RPMI7951 (cell line): ENCODE data around the gene MFAP4. TPM values are rescaled to one million over a fixed set of nuclear protein-coding genes. Genes with fewer than 3 reads are reported as not detected.
"Not testable (repeated sequence)": the region's sequence is repeated elsewhere in the genome, so short reads cannot be mapped to it uniquely, and the experiment has no call there.

Experiments used
- DNase-seq: peaks from one replicate; pipeline ENCODE4 v3.0.0-alpha.2; 2012; ENCODE audit warnings: low read depth
- total RNA-seq: library from RNA; depleted of rRNA; stranded (reverse); fragments of >200 nt; shearing (Covaris generic); gene quantifications from 2 replicates; pipeline ENCODE4 v1.2.3, GENCODE V29; 2014

Gene MFAP4
- total RNA-seq, 1 experiment from 2014 or later = 5.2 TPM

- DNase-seq = peak; percentile 93
These were observed 16.5 kb downstream of the MFAP4 start for GRCh38 chr17:19370493-19370960.

GRCh38 chr17:19369846-19370492, 17.0 kb downstream of the MFAP4 start:
- DNase-seq = no peak

- DNase-seq = no peak
These were observed 17.7 kb downstream of the MFAP4 start for GRCh38 chr17:19369107-19369778.

GRCh38 chr17:19368229-19368628, 18.8 kb downstream of the MFAP4 start:
- no peak for DNase-seq

- no peak for DNase-seq
These were observed 20.4 kb downstream of the MFAP4 start for GRCh38 chr17:19366637-19366972.

- DNase-seq = no peak
These were observed 21.0 kb downstream of the MFAP4 start for GRCh38 chr17:19365833-19366636.

- DNase-seq = no peak
These were observed 21.5 kb downstream of the MFAP4 start for GRCh38 chr17:19365499-19365817.

GRCh38 chr17:19364699-19365498, 22.1 kb downstream of the MFAP4 start:
- DNase-seq = peak; percentile 55

GRCh38 chr17:19363460-19364035, 23.4 kb downstream of the MFAP4 start:
- no peak for DNase-seq

GRCh38 chr17:19363114-19363438, 23.9 kb downstream of the MFAP4 start:
- DNase-seq = no peak

GRCh38 chr17:19362277-19363113, 24.5 kb downstream of the MFAP4 start, which contains the start of gene B9D1:
B9D1 (minus strand) TSS chr17:19362723; CDS start chr17:19362569, 154 bp downstream.
- DNase-seq = peak; percentile 81

GRCh38 chr17:19361944-19362276, 25.1 kb downstream of the MFAP4 start:
- no peak for DNase-seq

- DNase-seq = no peak
These were observed 25.7 kb downstream of the MFAP4 start for GRCh38 chr17:19361326-19361725.

- DNase-seq = no peak
These were observed 26.2 kb downstream of the MFAP4 start for GRCh38 chr17:19360772-19361171.

GRCh38 chr17:19359856-19360255, 27.1 kb downstream of the MFAP4 start:
- no peak for DNase-seq

- DNase-seq = no peak
These were observed 27.8 kb downstream of the MFAP4 start for GRCh38 chr17:19359151-19359550.

GRCh38 chr17:19357761-19358160, 29.2 kb downstream of the MFAP4 start:
- no peak for DNase-seq

GRCh38 chr17:19357351-19357750, 29.6 kb downstream of the MFAP4 start:
- DNase-seq = no peak

- no peak for DNase-seq
These were observed 32.2 kb downstream of the MFAP4 start for GRCh38 chr17:19354748-19355147.

GRCh38 chr17:19353401-19353800, 33.6 kb downstream of the MFAP4 start:
- DNase-seq = not testable (repeated sequence)

- DNase-seq = no peak
These were observed 38.2 kb downstream of the MFAP4 start for GRCh38 chr17:19348806-19349205.
